IPS-NIHi7 (cell line): ENCODE measurements around the gene ADIG.

Source experiments
- DNase-seq: peaks from one replicate; pipeline ENCODE4 v3.0.0; 2012; ENCODE audit warnings: mixed read lengths; ENCODE audit errors: extremely low spot score

The ADIG gene

GRCh38 chr20:38581013-38581412, at the start of gene ADIG:
Gene ADIG (plus strand): TSS chr20:38581197. CDS start chr20:38581251, 54 bp downstream.
- no peak for DNase-seq

- no peak for DNase-seq
These were observed 46.2 kb upstream of the ADIG start for GRCh38 chr20:38534756-38535155.

- no peak for DNase-seq
These were observed 44.7 kb upstream of the ADIG start for GRCh38 chr20:38536310-38536709.

DNA sequence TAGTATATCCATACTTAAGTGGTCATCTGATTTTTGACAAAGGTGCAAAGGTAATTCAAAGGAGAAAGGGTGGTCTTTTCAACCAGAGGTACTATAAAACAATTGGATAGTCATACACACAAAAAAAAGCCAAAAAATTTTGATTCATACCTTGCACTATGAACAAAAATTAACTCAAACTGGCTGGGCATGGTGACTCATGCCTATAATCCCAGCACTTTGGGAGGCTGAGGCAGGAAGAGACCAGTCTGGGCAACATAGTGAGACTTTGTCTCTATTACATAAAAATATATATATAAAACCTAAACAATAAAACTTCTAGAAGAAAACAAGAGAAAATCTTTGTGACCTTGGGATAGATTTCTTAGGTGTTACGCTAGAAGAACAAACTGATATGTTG, 43.8 kb upstream of the ADIG start:
- no peak for DNase-seq

DNA sequence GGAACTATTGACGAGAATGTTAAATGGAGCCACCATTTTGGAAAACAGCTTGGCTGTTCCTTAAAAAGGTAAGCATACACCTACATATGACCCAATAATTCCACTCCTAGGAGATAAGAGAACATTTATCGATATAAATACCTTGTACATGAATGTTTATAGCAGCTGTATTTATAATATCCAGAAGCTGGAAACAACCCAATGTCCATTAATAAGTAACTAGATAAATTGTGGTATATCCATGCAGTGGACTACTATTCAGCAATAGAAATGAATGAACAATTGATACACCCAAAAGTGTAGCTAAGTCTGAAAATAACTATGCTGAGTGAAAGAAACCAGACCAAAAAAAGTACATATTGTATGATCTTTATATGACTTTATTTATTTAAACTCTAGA, 42.2 kb upstream of the ADIG start:
- DNase-seq: no peak

GRCh38 chr20:38543014-38543906, 37.7 kb upstream of the ADIG start:
- DNase-seq: no peak

DNA sequence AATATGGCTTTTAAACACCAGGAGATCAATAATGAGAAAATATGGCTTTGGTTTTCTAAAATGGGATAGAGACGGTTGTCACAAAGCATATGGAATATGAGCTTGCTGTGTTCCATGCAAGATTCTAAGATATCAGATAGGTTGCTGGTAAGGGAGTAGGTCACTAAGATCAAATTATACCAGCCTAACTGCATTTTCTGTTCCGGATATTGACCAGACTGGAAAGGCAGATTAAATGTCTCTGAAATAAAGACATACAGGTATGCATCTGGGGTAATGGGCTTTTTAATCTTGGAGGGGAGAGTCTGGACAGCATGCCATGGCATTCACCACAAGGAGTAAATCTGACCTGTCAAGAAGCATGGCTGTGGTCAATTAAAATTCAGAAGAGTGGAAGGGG, 35.2 kb upstream of the ADIG start:
- DNase-seq: no peak

DNA sequence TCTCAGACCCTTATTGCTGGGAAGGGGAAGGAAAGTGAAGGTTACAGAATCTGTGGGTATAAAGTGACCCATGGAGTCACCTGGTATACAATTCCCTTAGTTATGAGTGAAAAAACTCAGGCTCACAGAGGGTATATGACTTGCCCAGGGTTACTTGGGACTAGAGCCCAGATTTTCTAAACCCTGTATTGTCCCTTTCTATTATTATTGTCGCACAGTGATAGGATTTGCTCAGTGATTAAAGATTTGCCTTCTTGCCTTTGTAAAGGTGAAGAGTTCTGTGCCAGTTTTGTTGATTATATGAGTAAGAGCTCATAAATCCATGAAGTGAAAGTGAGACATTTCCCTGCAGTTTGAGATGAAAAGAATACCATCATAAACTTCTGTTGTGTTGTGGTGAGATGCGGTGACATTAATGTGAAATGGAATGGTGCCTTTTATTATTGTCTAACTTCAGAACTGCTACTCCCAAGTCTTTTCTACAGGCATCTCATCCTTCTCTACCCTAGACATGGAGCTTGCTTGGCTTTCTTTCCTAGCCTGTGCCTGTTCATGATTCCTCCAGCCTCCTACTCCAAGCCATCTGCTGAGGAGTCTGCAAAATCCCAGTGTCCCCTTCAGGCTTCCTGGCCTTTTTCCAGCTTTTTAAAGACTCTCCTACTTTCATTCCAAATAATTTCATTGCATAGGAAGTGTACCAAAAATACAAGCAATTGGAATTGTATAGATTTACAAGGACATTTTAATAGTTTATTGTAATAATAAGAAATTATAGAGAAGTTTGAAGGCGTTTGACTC, 33.5 kb upstream of the ADIG start:
- DNase-seq: no peak

DNA sequence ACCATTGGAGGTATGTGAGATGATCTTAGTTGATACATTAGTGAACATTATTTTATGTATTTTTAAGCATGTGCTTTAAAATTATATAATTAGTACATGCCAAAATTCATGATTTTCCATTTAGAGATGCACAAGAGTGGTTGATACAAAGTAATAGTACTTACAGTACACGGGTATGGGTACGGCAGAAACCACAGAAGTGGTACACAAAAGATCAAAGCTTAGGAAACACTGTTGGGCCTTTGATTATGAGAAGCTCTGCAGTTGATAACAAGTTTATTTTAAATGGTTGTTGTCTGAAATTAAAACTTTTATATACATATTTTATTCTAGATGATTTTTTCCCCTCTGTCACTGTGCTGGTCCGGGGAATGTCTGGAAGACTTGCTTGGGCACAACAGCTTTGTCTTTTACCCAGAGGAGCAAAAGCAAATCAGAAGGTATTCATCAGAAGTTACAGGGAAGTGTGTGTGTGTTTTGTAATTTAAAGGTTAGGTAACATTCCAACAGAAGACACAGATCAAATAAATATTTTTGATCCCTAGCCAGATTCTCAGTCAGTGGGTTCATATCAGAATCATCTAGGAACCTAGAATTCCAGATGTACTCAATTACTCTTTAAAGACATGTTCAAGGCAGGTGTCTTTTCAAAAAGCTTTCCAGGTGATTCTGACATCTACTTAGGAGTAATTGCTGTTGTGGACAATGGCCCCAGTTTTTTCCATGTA, 32.5 kb upstream of the ADIG start:
- DNase-seq: no peak

DNA sequence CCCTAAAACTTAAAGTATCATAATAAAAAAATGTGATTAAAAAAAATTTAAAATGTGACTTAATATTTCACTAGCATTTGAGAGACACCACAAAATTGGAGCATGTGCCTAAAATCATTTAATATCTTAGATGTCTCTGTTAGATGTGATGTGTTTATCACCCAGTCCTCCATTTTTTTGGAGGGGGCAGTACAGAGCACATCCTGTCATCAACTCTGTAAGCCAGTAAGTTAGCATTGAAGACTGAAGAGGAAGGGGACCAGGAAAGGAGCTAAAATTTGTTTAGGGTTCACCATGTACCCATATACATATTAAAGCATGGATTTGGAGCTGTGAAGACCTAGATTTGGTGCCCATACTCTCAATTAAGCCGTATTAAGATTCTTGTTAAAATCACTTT, 30.7 kb upstream of the ADIG start:
- DNase-seq: peak; percentile 20

DNA sequence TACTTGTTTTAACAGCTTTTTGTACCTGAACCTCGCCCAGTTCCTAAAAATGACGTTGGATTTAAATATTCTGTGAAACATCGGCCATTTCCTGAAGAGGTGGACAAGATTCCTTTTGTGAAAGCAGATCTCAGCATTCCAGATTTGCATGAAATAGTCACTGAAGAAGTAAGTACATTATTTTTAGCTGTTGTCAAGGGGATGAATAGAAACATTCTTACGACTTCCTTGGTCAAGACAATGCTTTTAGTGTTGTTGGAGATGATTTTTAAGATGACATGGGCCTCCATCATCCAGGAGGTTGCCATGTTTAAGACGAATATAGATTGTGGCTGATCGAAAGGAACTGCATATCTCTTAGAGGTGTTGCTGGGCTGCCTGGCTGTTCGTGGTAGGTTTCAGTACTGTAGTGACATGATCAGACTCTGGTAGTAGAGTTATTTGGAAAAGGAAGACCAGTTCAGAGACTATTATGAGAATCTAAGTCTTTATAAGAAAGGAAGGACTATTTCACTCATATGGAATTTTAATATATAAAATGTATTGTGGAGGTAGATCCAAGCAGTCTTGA, 29.9 kb upstream of the ADIG start:
- no peak for DNase-seq

GRCh38 chr20:38554986-38555385, 26.0 kb upstream of the ADIG start:
- no peak for DNase-seq

- DNase-seq: no peak
These were observed 25.6 kb upstream of the ADIG start for GRCh38 chr20:38555395-38555794.

- DNase-seq: no peak
These were observed 23.8 kb upstream of the ADIG start for GRCh38 chr20:38557174-38557573.

DNA sequence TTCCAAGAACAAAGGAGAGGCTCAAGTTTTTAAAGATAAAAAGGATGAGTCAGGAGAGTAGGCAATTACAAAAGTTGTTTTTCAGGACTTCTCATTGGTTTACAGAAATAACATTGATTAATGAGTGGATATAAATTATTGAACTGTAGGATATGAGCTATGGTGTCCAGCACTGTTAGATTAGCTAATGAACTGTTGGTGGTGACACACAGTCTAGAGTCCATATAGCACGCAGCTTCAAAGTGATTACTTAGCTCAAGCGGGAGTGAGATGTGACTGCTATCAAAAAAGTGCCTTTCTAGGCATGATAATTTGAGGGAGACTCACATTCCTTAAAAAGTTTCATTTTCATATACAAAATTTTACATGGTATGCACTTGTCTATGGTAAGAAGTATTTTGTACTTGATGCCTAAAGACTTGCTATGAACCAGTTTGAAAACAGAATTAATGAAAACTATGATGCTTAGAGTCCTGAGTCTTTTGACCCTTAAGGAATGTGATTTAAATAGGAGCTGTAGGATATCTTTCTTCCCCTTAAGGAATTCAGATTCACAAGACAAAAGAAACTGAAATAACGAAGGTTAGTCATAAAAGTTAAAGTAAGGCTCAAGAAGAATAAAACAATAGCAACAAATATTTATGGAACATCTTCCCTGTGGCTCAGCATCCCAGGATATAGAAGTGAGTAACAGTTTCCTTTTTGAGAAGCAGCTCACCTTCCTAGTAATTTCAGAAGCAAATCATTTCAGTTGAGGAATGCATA, 22.2 kb upstream of the ADIG start:
- no peak for DNase-seq

DNA sequence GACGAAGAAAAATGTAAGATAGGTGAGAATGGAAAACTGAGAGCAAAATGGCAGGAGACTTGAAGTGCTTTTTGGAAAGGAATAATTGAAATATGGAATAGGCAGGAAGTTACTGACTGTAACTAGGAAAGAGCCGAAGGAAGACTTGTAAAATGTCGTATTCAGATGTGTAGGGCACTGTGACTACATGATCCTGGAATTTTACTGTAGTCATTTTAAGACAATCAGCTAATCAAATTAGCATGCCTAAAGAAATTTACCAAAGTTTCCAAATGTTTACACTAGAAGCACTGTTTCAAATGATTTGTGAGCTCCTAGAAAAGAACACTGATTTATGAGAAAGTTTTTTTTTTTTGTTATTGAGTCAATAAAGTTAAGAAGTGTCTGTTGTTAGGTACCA, 21.2 kb upstream of the ADIG start:
- no peak for DNase-seq

DNA sequence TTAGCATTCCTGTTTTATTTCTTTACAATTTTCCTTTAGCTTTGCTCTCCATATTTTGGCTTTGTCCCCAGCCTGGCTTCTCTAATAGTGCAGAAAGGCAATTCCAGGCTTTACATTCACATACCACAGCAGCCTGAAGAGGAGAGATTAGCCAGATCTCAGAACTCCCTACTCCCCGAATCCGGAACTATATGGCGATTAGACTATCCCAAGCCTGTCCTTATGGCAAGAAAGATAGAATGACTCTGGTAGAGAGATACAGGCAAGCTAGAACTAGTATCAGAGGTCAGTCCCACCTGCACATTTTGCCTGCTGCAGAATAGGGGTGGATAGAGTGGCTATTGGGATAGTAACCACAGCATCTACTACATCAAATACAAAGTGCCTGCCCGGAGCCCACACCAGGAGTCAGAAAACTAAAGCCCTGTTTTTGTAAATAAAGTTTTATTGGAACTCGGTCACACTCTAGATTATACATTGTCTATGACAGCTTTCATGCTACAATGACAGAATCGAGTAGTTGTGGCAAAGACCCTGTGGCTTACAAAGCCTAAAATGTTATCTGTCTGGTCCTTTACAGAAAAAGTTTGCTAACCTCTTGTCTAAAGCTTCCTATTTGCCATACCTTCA, 17.1 kb upstream of the ADIG start:
- no peak for DNase-seq

DNA sequence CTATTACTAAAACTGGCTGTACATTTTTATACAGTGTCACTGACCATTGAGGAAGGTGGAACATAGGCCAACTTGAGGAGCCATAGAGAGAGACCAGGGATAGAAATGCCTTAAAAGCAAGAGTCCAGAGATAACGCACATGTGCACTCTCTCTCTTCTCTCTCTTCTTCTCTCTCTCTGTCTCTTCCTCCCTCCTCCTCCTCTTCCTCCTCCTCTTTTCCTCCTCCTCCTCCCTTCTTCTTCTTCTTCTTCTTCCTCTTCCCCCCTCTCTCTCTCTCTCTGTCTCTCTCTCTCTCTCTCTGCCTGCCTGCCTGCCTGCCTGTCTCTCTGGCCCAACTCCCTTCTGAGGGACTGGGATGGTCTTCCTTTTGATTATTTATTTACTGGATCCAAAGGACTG, 16.3 kb upstream of the ADIG start:
- DNase-seq: no peak

- no peak for DNase-seq
These were observed 14.9 kb upstream of the ADIG start for GRCh38 chr20:38566036-38566598.

DNA sequence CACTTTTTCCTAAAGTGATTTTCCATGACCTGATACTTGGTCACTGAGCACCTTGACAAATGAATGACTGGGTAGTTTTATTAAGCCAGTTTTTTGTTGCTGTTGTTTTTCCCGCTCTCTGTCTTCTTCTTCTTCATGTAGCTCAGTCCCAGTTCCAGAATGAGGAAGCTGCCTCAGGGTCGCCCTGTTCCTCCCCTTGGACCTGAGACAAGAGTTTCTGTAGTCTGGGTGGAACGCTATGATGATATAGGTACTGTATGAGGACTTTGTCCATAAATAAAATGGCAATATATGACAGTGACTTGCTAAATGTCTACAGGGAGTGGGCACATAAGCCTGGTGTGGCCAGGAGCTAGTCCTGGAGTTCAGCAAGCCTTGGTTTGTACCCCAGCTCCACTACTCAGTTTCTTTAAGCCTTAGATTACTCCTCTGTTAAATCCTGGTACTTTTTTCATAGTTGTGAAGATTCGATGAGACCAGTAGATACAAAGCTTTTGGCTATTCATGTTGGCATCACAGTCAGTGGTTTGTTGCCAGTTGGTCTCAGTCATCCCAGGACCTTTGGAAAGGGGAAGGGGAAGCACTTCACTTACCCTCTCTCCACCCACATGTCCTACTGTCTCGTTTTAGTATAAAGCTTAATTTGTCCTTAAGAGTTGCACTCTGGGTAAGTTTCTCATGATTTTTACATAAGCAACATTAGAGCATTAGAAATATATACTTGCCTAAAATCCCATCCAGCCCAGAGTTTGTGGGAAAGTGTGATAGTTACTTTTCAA, 11.1 kb upstream of the ADIG start:
- no peak for DNase-seq
